ENCODE data around the gene EGLN2. TPM values are rescaled to one million over a fixed set of nuclear protein-coding genes. Genes with fewer than 3 reads are reported as not detected.
A peak's percentile ranks its signal among the peaks of the same experiment; 100 is the strongest.

EGLN2 gene
- total RNA-seq, 2 experiments from 2014 or later: 150 to 151 TPM

DNA sequence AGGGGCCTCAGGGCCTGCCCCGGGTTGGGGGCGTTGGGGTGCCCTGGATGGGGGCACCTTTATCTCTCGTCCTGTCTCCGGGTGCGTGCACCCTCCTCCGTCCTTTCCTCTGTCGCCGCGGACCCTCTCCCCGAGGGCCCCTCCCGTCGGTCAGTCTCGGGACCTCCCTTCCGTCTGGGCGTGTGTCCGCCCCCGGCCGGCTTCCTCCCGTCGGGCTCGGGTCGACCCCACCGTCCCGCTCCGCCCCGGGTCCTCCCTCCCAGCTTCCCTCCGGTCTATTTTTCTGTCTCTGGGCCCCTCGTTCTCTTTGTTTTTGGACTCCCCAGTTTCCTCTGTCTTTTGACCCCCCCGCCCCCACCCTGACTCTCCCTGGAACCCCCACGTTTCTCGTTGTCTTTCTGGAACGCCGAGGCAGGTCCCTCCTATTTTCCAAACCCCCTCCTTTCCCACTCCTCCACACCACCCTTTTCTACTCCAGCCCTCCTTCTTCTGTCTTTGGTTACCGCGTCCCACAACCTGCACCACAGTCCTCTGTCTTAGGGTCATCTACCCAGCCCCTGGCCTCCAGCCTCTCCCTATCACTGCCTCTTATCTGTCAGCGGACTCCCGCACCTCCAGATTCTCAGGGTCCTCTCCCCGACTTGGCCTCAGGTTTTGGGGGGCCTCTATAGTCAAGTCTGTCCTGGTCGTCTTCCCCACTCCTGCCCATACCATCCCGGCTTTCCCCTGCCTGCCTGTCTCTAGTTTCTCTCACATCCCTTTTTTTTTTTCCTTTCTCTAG, 757 bp downstream of the EGLN2 start:
- H3K27me3 ChIP-seq (ENCODE audit: control insufficient read depth in 1 of 2, insufficient read depth in 2 of 2, low read length in 2 of 2): no peaks in the 10 kb centered on the region
- Mint-ChIP-seq H3K27me3 (no peaks in the 10 kb centered on the region), H3K4me3 (peak overlapping the region; percentile 96), H3K9me3 (no peaks in the 10 kb centered on the region), H3K4me1 (ENCODE audit: low read depth) (peaks cover 58% of the 10 kb centered on the region), H3K27ac (peak overlapping the region; percentile 92), H3K36me3 (ENCODE audit: low read depth) (peaks cover 47% of the 10 kb centered on the region)
- peak overlapping the region; percentile 96 for H3K4me3 ChIP-seq (ENCODE audit: low read length)
- TF ChIP-seq, protein P1, sequence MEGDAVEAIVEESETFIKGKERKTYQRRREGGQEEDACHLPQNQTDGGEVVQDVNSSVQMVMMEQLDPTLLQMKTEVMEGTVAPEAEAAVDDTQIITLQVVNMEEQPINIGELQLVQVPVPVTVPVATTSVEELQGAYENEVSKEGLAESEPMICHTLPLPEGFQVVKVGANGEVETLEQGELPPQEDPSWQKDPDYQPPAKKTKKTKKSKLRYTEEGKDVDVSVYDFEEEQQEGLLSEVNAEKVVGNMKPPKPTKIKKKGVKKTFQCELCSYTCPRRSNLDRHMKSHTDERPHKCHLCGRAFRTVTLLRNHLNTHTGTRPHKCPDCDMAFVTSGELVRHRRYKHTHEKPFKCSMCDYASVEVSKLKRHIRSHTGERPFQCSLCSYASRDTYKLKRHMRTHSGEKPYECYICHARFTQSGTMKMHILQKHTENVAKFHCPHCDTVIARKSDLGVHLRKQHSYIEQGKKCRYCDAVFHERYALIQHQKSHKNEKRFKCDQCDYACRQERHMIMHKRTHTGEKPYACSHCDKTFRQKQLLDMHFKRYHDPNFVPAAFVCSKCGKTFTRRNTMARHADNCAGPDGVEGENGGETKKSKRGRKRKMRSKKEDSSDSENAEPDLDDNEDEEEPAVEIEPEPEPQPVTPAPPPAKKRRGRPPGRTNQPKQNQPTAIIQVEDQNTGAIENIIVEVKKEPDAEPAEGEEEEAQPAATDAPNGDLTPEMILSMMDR (IDR thresholded peaks at IDR 0.05): no peak
- POLR2A ChIA-PET: interaction anchor here (0.6 to 6.9 kb wide), 12 partner anchors 8 to 464 kb away, joined by 3 to 198 read pairs (median 8); partner anchors contain the start of genes ACTMAP, BLVRB, COQ8B and HNRNPUL1
- peak in 4 of 14 experiments; percentile 21 to 39 (median 33) for DNase-seq
- H3K36me3 ChIP-seq (ENCODE audit: insufficient read depth, low read length): peaks cover 20% of the 10 kb centered on the region
- no peak for ATAC-seq (ENCODE audit: poor library complexity)
- peaks cover 61% of the 10 kb centered on the region for H3K4me1 ChIP-seq (ENCODE audit: insufficient read depth, low read length)
- CTCF ChIA-PET: interaction anchor here (1.5 to 1.8 kb wide), 3 partner anchors 20 to 137 kb away, joined by 4 to 7 read pairs (median 7); no protein-coding TSS in a partner anchor
- H3K9me3 ChIP-seq (ENCODE audit: control insufficient read depth in 1 of 2, insufficient read depth in 1 of 2, low read length in 2 of 2): no peaks in the 10 kb centered on the region
- intact Hi-C loops (cut with DNase I, micrococcal nuclease): loop anchor here (1.0 to 5.0 kb wide), 4 partner anchors 49 to 187 kb away; partner anchors contain the start of genes ACTMAP (in 1 of the 2), COQ8B (in 1 of the 2) and ITPKC (in 1 of the 2)
- H3K27ac ChIP-seq (ENCODE audit: low read depth in 1 of 2, low read length in 2 of 2): peak overlapping the region; percentile 71 to 78

GRCh38 chr19:40800339-40800996, 1.5 kb downstream of the EGLN2 start:
- intact Hi-C loops (cut with DNase I, micrococcal nuclease): loop anchor here (5.0 kb wide), 2 partner anchors 138 to 188 kb away; no protein-coding TSS in a partner anchor
- peaks cover 26% of the 10 kb centered on the region for H3K36me3 ChIP-seq (ENCODE audit: insufficient read depth, low read length)
- H3K27me3 ChIP-seq (ENCODE audit: control insufficient read depth in 1 of 2, insufficient read depth in 2 of 2, low read length in 2 of 2): no peaks in the 10 kb centered on the region
- peak overlapping the region; percentile 92 for H3K27ac Mint-ChIP-seq
- CTCF ChIA-PET: interaction anchor here (1.5 kb wide), 1 partner anchor 19 kb away, joined by 4 read pairs; no protein-coding TSS in a partner anchor
- H3K9me3 ChIP-seq (ENCODE audit: control insufficient read depth in 1 of 2, insufficient read depth in 1 of 2, low read length in 2 of 2): no peaks in the 10 kb centered on the region
- no peaks in the 10 kb centered on the region for H3K27me3 Mint-ChIP-seq
- H3K9me3 Mint-ChIP-seq: no peaks in the 10 kb centered on the region
- H3K4me1 Mint-ChIP-seq (ENCODE audit: low read depth): peaks cover 65% of the 10 kb centered on the region
- peaks cover 68% of the 10 kb centered on the region for H3K4me1 ChIP-seq (ENCODE audit: insufficient read depth, low read length)
- ATAC-seq (ENCODE audit: poor library complexity) (no peak), DNase-seq (peak in 1 of 14 experiments; percentile 49)
- TF ChIP-seq, protein P1 (IDR thresholded peaks at IDR 0.05): no peak
- peak overlapping the region; percentile 96 for H3K4me3 Mint-ChIP-seq
- H3K36me3 Mint-ChIP-seq (ENCODE audit: low read depth): peaks cover 49% of the 10 kb centered on the region
- peak overlapping the region; percentile 71 to 78 for H3K27ac ChIP-seq (ENCODE audit: low read depth in 1 of 2, low read length in 2 of 2)
- H3K4me3 ChIP-seq (ENCODE audit: low read length): peak overlapping the region; percentile 96
- POLR2A ChIA-PET: interaction anchor here (0.6 to 6.9 kb wide), 3 partner anchors 23 to 50 kb away, joined by 3 to 198 read pairs (median 11); partner anchors contain the start of genes ACTMAP, MIA, RAB4B and SNRPA

DNA sequence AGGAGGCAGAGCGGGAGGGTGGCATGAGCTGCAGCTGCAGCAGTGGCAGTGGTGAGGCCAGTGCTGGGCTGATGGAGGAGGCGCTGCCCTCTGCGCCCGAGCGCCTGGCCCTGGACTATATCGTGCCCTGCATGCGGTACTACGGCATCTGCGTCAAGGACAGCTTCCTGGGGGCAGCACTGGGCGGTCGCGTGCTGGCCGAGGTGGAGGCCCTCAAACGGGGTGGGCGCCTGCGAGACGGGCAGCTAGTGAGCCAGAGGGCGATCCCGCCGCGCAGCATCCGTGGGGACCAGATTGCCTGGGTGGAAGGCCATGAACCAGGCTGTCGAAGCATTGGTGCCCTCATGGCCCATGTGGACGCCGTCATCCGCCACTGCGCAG, 2.0 kb downstream of the EGLN2 start:
- Histone ChIP-seq H3K36me3 (ENCODE audit: insufficient read depth, low read length) (peaks cover 31% of the 10 kb centered on the region), H3K27ac (ENCODE audit: low read depth in 1 of 2, low read length in 2 of 2) (peak overlapping the region in 1 of 2 donors; percentile 71), H3K4me1 (ENCODE audit: insufficient read depth, low read length) (peaks cover 73% of the 10 kb centered on the region), H3K4me3 (ENCODE audit: low read length) (peak overlapping the region; percentile 96), H3K27me3 (ENCODE audit: control insufficient read depth in 1 of 2, insufficient read depth in 2 of 2, low read length in 2 of 2) (no peaks in the 10 kb centered on the region), H3K9me3 (ENCODE audit: control insufficient read depth in 1 of 2, insufficient read depth in 1 of 2, low read length in 2 of 2) (no peaks in the 10 kb centered on the region)
- Mint-ChIP-seq H3K9me3 (no peaks in the 10 kb centered on the region), H3K27me3 (no peaks in the 10 kb centered on the region), H3K4me1 (ENCODE audit: low read depth) (peaks cover 70% of the 10 kb centered on the region), H3K4me3 (peak overlapping the region; percentile 96), H3K27ac (peak overlapping the region; percentile 92), H3K36me3 (ENCODE audit: low read depth) (peaks cover 54% of the 10 kb centered on the region)
- ATAC-seq (ENCODE audit: poor library complexity): no peak
- CTCF ChIA-PET: interaction anchor here (1.5 kb wide), 1 partner anchor 19 kb away, joined by 4 read pairs; no protein-coding TSS in a partner anchor
- TF ChIP-seq, protein P1 (IDR thresholded peaks at IDR 0.05): no peak
- POLR2A ChIA-PET: interaction anchor here (2.3 to 6.9 kb wide), 2 partner anchors 24 to 50 kb away, joined by 11 to 198 read pairs; partner anchors contain the start of genes ACTMAP, MIA, RAB4B and SNRPA
- intact Hi-C loops (cut with DNase I, micrococcal nuclease): loop anchor here (5.0 kb wide), 2 partner anchors 139 to 189 kb away; no protein-coding TSS in a partner anchor
- DNase-seq: peak in 1 of 14 experiments; percentile 37

Measured in CD4-positive, alpha-beta T cell (primary cell).